Tibial artery (tissue), 4 donors: ENCODE measurements around the gene OTOP2.

ENCODE experiments used
- DNase-seq, 2 donors: peaks; one replicate each; pipeline ENCODE4 v3.0.0-alpha.2; 2019
- H3K27ac ChIP-seq, 2 donors: fragments of 200-600 bp; sonication (generic) in 1 of 2; 1 replicate in 1 of 2; 2 replicates in 1 of 2; pipeline ENCODE4 v1.5.1; 2018 to 2019; ENCODE audit warnings: mild to moderate bottlenecking in 1 of 2
- H3K27me3 ChIP-seq, 2 donors: fragments of 200-600 bp; sonication (generic) in 1 of 2; one replicate each; pipeline versions ENCODE4 v1.5.1 to v1.6.0; 2016 to 2019
- H3K36me3 ChIP-seq, 3 donors: fragments of 200-600 bp; sonication (generic) in 2 of 3; one replicate each; pipeline ENCODE4 v1.5.1; 2016 to 2019; ENCODE audit warnings: mild to moderate bottlenecking in 2 of 3
- H3K4me1 ChIP-seq, 4 donors: fragments of 200-600 bp; sonication (generic) in 2 of 4; 1 replicate in 3 of 4; 2 replicates in 1 of 4; pipeline ENCODE4 v1.5.1; 2016 to 2019
- H3K4me3 ChIP-seq, 2 donors: fragments of 200-600 bp; sonication (generic) in 1 of 2; 1 replicate in 1 of 2; 2 replicates in 1 of 2; pipeline ENCODE4 v1.5.1; 2018 to 2019; ENCODE audit warnings: mild to moderate bottlenecking in 2 of 2
- H3K9me3 ChIP-seq, 3 donors: fragments of 200-600 bp; sonication (generic) in 1 of 3; one replicate each; pipeline ENCODE4 v1.5.1; 2016 to 2019
- intact Hi-C: fragments of 100-400 bp; cut with DNase I; formaldehyde crosslinking; loops from one replicate; pipeline ENCODE4 v1.15.0; 2023; ENCODE audit warnings: low total_unique reads
- TF ChIP-seq, protein P1 (sequence below), 2 experiments: fragments of 200-600 bp in 1 of 2; fragments of 450-650 bp in 1 of 2; IDR thresholded peaks; one replicate each; pipeline ENCODE4 v1.5.1; 2017 to 2019; ENCODE audit warnings: antibody characterized with exemption in 2 of 2, mild to moderate bottlenecking in 1 of 2, moderate library complexity in 1 of 2

The OTOP2 gene

DNA sequence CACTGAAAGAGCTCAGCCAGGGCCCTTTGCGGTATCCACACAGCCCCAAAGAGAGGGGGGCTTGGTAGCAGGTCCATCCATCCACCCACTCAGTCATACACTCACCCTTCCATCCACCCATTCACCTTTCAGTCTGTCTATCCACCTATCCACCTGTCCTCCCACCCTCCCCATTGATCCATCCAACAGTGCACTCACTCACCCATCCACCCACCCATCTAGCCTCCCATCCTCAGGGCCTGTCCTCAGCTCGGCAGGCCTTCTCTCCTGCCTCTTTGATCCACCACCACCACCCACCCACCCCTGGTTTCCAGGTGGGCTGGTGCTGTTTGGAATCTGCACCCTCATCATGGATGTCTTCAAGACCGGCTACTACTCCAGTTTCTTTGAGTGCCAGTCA, 1.2 kb downstream of the OTOP2 start:
- DNase-seq, result no peak
- peaks cover 5 to 91% of the 10 kb centered on the region in 2 donors for H3K27me3 ChIP-seq
- H3K27ac ChIP-seq, result no peak overlapping the region
- no peak overlapping the region for H3K4me3 ChIP-seq
- peaks cover 0 to 25% (median 22%) of the 10 kb centered on the region in 4 donors for H3K4me1 ChIP-seq
- TF ChIP-seq, protein P1, sequence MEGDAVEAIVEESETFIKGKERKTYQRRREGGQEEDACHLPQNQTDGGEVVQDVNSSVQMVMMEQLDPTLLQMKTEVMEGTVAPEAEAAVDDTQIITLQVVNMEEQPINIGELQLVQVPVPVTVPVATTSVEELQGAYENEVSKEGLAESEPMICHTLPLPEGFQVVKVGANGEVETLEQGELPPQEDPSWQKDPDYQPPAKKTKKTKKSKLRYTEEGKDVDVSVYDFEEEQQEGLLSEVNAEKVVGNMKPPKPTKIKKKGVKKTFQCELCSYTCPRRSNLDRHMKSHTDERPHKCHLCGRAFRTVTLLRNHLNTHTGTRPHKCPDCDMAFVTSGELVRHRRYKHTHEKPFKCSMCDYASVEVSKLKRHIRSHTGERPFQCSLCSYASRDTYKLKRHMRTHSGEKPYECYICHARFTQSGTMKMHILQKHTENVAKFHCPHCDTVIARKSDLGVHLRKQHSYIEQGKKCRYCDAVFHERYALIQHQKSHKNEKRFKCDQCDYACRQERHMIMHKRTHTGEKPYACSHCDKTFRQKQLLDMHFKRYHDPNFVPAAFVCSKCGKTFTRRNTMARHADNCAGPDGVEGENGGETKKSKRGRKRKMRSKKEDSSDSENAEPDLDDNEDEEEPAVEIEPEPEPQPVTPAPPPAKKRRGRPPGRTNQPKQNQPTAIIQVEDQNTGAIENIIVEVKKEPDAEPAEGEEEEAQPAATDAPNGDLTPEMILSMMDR (IDR thresholded peaks at IDR 0.05), result no peak
- no peaks in the 10 kb centered on the region for H3K9me3 ChIP-seq
- H3K36me3 ChIP-seq, result no peaks in the 10 kb centered on the region
- intact Hi-C loops, result no loop called here

DNA sequence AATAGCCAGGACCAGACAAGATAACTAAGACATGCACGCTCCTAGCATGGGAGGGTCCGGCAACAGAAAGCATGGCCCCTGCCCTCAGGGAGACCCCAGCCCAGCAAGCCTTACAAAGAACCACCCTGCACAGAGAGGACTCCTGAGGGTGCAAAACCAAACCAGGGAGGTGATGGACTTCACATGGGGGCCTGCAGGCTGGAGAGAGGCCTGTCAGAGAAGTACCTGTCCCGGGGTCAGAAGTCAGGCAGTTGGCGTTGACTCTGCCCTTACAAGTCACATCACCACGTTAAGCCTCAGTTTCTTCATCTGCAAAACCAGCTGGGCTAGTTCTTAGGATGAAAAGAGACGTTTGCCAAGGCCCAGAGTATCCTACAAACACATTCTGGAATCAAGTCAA, 4.7 kb downstream of the OTOP2 start:
- Histone ChIP-seq H3K4me1 (peaks cover 0 to 12% (median 10%) of the 10 kb centered on the region in 4 donors), H3K9me3 (no peaks in the 10 kb centered on the region), H3K36me3 (no peaks in the 10 kb centered on the region), H3K27ac (no peak overlapping the region), H3K27me3 (peaks cover 0 to 85% of the 10 kb centered on the region in 2 donors), H3K4me3 (no peak overlapping the region)
- no peak for DNase-seq
- TF ChIP-seq, protein P1 (IDR thresholded peaks at IDR 0.05), result no peak
- intact Hi-C loops, result no loop called here

DNA sequence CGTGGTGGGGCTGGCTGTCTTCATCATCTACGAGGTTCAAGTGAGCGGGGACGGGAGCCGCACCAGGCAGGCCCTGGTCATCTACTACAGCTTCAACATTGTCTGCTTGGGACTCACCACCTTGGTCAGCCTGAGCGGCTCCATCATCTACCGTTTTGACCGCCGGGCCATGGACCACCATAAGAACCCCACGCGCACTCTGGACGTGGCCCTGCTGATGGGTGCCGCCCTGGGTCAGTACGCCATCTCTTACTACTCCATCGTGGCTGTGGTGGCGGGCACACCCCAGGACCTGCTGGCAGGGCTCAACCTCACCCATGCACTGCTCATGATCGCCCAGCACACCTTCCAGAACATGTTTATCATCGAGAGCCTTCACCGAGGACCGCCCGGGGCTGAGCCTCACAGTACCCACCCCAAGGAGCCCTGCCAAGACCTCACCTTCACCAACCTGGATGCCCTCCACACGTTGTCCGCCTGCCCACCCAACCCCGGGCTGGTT, 6.5 kb downstream of the OTOP2 start:
- no peak overlapping the region for H3K27ac ChIP-seq
- TF ChIP-seq, protein P1 (IDR thresholded peaks at IDR 0.05), result no peak
- H3K36me3 ChIP-seq, result no peaks in the 10 kb centered on the region
- intact Hi-C loops, result no loop called here
- peaks cover 0 to 82% of the 10 kb centered on the region in 2 donors for H3K27me3 ChIP-seq
- H3K4me1 ChIP-seq, result peaks cover 0 to 5% (median 2%) of the 10 kb centered on the region in 4 donors
- no peak for DNase-seq
- H3K9me3 ChIP-seq, result no peaks in the 10 kb centered on the region
- no peak overlapping the region for H3K4me3 ChIP-seq

DNA sequence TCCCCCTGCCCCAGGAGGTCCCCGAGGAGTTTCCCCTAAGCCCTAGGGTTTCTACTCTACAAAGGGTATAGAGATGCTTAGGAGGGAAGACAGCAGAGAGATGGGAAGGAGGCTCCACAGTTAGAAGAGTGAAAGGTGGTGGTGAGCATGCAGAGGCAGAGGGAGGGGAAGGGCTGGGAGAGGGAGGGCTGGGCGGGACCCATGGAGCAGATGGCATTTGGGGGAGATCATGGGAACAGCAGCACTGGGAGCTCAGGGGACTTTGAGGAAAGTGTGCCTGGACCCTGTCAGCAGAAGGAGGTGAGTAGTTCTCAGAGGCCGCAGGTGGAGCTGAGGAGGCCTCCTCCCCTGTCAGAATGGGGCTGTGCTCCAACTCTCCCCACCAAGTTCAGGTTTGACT, 11.0 kb downstream of the OTOP2 start:
- H3K27me3 ChIP-seq, result peaks cover 0 to 87% of the 10 kb centered on the region in 2 donors
- H3K36me3 ChIP-seq, result no peaks in the 10 kb centered on the region
- DNase-seq, result no peak
- TF ChIP-seq, protein P1 (IDR thresholded peaks at IDR 0.05), result no peak
- H3K4me3 ChIP-seq, result no peak overlapping the region
- intact Hi-C loops, result no loop called here
- H3K27ac ChIP-seq, result no peak overlapping the region
- no peaks in the 10 kb centered on the region for H3K9me3 ChIP-seq
- peaks cover 0 to 13% (median 6%) of the 10 kb centered on the region in 4 donors for H3K4me1 ChIP-seq

DNA sequence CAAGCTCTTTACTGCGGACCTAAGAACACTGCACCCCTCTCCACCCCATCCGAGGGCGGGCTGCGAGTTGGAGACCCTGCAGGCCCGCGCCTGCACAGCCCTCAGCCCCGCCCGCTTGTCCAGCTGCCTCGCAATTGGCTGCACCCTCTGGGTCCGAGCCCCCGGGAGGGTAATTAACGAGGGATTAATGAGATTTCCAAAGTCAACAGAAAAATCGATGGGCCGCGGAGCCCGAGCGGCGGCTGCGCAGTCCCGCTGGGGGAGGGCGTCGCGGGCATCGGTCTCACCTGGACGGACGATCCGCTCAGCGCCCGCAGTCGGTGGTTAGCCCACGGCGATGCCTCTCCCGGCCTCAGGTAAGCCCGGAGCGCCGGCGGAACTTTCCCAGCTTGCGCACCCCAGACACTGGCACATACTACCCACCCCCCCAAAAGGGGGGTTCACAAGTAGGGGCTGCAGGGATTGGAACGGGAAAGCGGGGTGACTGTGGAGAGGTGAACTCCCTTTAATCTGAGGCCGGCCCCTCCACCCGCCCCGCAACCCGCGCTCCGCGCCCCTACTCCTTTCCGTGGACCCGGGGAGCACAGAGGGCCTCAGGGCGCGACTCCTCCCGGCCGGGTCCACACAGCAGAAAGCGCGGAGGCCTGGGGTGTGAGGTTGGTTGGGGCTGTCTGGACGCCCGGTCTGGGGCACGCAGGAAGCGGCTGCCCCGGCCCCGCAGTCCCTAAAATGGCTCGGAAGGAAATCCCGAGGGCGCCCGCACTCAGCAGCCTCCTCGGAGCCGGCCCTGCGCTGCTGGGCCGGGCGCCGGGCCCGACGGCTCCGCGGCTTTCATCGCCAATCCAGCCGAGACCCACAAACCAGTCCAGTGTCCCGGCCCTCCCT, 11.8 kb downstream of the OTOP2 start, which contains the start of gene OTOP3:
TSS of gene OTOP3 (plus strand) at position 314 of the 885 bp plus-strand sequence. CDS start at position 338, 24 bp downstream.
- Histone ChIP-seq H3K27ac (no peak within 1 kb of the TSS), H3K4me3 (no peak within 1 kb of the TSS), H3K4me1 (peaks cover 0 to 13% (median 6%) of the 10 kb centered on the region in 4 donors), H3K27me3 (peaks cover 0 to 86% of the 10 kb centered on the region in 2 donors), H3K36me3 (no peaks in the 10 kb centered on the region), H3K9me3 (no peaks in the 10 kb centered on the region)
- intact Hi-C loops, result no loop called here
- DNase-seq, result no peak
- TF ChIP-seq, protein P1 (IDR thresholded peaks at IDR 0.05), result no peak
